SJCRH30 (cell line): ENCODE measurements around the gene LRRC27. TPM values are rescaled to one million over a fixed set of nuclear protein-coding genes. Genes with fewer than 3 reads are reported as not detected.
"Not testable (repeated sequence)": the region's sequence is repeated elsewhere in the genome, so short reads cannot be mapped to it uniquely, and the experiment has no call there.

Source experiments
- DNase-seq, 2 experiments: peaks; one replicate each; pipeline ENCODE4 v3.0.0-alpha.2; 2015 to 2020
- H3K27ac ChIP-seq: fragments of 250-450 bp; sonication (Bioruptor Pico); 2 replicates; pipeline ENCODE4 v1.5.1; 2020; ENCODE audit warnings: mild to moderate bottlenecking, moderate library complexity
- H3K27me3 ChIP-seq: fragments of 250-450 bp; sonication (Bioruptor Pico); 2 replicates; pipeline ENCODE4 v1.5.1; 2020; ENCODE audit warnings: mild to moderate bottlenecking, moderate library complexity
- H3K36me3 ChIP-seq: fragments of 250-450 bp; sonication (Bioruptor Pico); 2 replicates; pipeline ENCODE4 v1.5.1; 2020; ENCODE audit warnings: mild to moderate bottlenecking, moderate library complexity
- H3K4me1 ChIP-seq: fragments of 250-450 bp; sonication (Bioruptor Pico); 2 replicates; pipeline ENCODE4 v1.5.1; 2020; ENCODE audit warnings: mild to moderate bottlenecking, moderate library complexity
- H3K4me3 ChIP-seq: fragments of 250-450 bp; sonication (Bioruptor Pico); 2 replicates; pipeline ENCODE4 v1.5.1; 2020; ENCODE audit warnings: mild to moderate bottlenecking, moderate library complexity
- H3K9me3 ChIP-seq: fragments of 250-450 bp; sonication (Bioruptor Pico); replicated peaks from 2 replicates; pipeline ENCODE4 v1.5.1; 2020; ENCODE audit warnings: mild to moderate bottlenecking, moderate library complexity
- total RNA-seq: library from RNA; depleted of rRNA; stranded (reverse); fragments of >200 nt; shearing (Covaris generic); gene quantifications from 2 replicates; pipeline ENCODE4 v1.2.3, GENCODE V29; 2014; rRNA removed

Gene LRRC27
- total RNA-seq = 1.8 and 2.8 TPM in 2 replicates

DNA sequence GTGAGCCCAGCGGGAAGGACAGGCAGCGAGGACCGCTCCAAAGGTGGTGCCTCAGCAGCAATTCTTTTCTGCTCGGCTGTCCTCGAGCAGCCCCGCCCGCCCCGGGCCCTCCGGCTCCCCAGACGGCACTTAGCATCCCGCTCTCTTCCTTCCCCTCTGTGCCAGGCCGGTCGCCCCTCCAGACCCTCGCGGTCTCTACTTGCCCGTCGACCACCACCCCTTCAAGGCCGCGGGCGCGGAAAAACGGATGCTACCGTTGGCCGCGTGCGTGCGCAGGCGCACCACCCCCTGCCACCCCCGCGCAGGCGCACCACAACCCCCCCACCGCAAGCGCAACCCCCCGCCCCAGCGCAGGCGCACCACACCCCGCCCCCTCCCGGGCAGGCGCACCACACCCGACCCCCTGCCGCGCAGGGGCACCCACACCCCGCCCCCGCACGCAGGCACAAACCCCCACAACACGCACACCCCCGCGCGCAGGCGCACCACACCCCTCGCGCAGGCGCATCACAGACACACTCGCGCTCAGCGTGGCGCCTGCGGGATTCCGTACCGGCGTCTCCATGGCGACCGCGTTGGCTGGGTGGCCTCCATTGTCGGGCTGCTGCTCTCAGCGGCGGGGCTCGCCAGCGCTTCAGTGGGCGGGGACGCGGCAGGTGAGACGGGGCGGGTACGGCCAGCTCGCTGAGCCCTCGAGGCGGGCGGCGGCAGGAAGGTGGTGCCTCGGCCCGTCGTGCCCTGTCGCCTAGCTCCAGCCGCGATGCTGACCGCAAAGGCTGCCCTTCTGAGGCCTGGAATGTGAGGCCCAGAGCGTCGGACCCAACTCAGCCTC is at the start of gene LRRC27:
LRRC27 (plus strand) TSS at position 593 of the 832 bp plus-strand sequence. CDS start 1,332 bp downstream, outside the sequence.
- DNase-seq = peak; percentile 93
- Histone ChIP-seq H3K36me3 (no peaks in the 10 kb centered on the region), H3K4me1 (no peaks in the 10 kb centered on the region), H3K4me3 (peak within 1 kb of the TSS; percentile 98), H3K27me3 (no peaks in the 10 kb centered on the region), H3K27ac (peak within 1 kb of the TSS; percentile 77), H3K9me3 (no peaks in the 10 kb centered on the region)

DNA sequence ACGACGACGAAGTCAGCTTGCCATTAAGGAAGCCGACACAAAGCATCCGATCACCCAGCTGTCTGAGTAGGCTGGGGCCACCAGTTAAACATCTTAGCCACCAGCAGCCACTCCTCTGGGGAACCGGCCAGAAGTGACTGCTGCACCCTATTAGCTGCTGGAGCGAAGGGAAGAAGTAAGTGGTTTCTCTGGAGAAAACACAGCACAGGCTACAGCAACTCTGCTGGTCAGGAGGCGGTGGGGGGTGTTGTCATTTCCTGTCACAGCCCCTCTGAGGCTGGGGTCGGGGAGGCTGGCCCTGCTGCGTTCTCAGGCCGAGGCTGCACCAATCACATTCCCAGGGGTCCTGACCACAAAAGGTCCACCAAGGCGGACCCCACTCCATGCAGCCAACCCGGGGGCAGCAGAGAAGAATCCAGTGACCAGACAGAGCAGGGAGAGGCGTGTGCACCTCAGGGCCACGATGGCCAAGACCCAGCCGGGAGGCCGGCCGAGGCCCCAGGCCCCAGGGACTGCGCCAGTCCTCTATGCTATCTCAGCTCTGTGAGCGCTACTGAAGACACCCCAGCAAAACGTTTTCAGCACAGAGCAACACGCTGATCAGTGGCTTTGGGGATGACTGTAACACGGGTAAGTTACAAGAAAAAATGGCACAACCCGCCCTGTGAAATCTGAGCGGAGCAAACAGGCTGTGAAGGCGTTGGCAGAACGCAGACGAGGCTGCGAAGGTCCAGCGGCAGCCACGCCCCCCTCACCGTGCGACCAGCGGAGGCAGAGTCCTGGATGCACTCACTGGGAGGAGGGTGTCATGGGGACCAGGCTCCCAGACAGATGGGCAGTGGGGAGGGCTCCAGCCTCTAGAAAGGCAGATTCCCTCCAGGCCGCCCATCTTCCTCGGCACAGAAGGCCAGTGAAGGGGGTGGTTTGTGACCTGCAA is 49.1 kb upstream of the LRRC27 start:
- DNase-seq = no peak
- no peaks in the 10 kb centered on the region for H3K27me3 ChIP-seq
- H3K4me1 ChIP-seq = no peaks in the 10 kb centered on the region
- H3K4me3 ChIP-seq = no peak overlapping the region
- no peaks in the 10 kb centered on the region for H3K36me3 ChIP-seq
- H3K27ac ChIP-seq = no peak overlapping the region
- H3K9me3 ChIP-seq = no peaks in the 10 kb centered on the region

DNA sequence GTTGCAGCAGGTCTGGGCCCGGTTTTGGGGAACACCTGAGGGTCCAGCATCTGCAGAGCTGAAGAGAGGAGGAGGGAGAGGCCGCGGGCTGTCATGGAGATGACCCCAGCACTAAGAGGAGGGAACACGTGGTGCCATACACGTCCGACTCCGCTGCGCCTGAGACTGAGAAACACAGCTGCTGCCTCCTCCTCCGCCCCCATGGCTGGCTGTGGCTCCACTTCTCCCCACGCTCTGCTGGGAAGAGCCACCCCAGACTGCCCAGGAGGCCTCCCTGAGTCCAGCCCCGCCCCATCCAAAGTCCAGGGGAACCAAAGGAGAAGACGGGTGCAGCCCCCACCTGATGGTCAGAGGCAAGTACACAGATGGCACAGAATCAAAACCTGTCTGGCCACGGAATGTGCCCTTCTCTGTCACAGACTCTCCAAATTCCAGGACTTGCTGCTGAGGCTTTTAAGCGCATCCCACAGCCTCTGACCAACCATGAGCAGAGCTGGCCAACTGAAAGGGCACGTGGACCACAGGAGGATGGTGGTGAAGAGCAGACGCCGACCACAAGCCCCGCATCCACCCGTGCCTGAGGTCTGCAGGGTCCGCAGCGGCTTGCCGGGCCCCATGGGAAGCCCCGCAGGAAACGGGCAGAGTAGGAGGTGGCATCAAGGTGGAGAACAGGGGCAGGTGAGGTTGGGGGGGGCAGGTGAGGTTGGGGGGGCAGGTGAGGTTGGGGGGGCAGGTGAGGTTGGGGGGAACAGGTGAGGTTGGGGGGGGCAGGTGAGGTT is 48.2 kb upstream of the LRRC27 start:
- Histone ChIP-seq H3K4me1 (no peaks in the 10 kb centered on the region), H3K9me3 (no peaks in the 10 kb centered on the region), H3K27me3 (no peaks in the 10 kb centered on the region), H3K36me3 (no peaks in the 10 kb centered on the region), H3K4me3 (no peak overlapping the region), H3K27ac (no peak overlapping the region)
- DNase-seq = no peak

DNA sequence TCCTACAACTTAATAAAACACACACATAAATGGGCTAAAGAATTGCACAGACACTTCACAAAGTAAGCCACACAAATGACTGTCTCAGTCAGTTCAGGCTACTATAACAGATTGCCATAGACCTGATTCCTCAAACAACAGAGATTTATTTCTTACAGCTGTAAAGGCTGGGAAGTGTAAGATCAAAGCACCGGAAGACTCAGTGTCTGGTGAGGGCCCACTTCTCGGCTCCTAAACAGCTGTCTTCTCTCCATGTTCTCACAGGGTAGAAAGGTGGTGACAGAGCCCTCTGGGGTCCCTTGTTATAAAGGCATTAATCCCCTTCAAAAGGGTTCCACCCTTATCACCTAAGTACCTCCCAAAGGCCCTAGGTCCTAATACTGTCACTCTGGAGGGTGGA is 42.6 kb upstream of the LRRC27 start:
- Histone ChIP-seq H3K4me1 (no peaks in the 10 kb centered on the region), H3K4me3 (no peak overlapping the region), H3K9me3 (no peaks in the 10 kb centered on the region), H3K27ac (no peak overlapping the region), H3K27me3 (no peaks in the 10 kb centered on the region), H3K36me3 (no peaks in the 10 kb centered on the region)
- no peak for DNase-seq

DNA sequence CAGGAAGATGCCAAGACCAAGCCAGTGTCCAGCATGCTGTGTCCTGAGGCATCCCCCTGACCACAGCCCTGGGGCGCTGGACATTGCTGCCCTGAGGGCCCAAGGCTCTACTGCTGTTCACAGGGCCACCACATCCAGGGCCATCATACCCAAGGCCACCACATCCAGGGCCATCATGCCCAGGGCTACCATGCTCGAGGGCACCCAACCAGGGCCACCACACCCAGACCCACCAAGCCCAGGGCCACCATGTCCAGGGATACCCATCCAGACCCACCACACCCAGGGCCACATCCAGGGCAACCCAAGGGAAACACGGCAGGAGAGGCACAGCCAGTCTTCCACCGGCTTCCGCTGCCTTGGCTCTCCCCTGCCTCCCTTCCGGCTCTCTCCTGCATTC is 41.4 kb upstream of the LRRC27 start:
- Histone ChIP-seq H3K4me3 (no peak overlapping the region), H3K36me3 (no peaks in the 10 kb centered on the region), H3K27me3 (no peaks in the 10 kb centered on the region), H3K27ac (no peak overlapping the region), H3K4me1 (no peaks in the 10 kb centered on the region), H3K9me3 (no peaks in the 10 kb centered on the region)
- DNase-seq = no peak

DNA sequence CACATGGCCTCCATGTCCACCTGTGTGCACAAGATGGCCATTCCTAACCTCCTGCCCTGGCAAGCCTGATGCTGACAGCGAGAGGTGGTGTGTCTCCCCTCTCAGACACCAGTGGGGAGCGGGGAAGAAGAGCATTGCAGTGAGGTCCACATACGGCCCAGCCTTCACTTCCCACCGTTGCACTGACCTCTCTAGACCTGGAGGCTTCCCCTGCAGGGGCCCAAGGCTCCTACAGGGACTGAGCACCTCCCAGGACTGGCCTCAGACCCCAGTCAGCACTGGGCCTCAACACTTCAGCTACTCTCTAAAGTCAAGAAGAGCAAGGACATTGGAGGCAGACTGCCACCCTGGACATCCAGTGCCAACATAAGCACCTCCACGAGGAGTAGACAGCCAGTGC is 40.2 kb upstream of the LRRC27 start:
- H3K27me3 ChIP-seq = no peaks in the 10 kb centered on the region
- no peak overlapping the region for H3K4me3 ChIP-seq
- no peak for DNase-seq
- H3K36me3 ChIP-seq = no peaks in the 10 kb centered on the region
- no peaks in the 10 kb centered on the region for H3K4me1 ChIP-seq
- H3K27ac ChIP-seq = no peak overlapping the region
- no peaks in the 10 kb centered on the region for H3K9me3 ChIP-seq

DNA sequence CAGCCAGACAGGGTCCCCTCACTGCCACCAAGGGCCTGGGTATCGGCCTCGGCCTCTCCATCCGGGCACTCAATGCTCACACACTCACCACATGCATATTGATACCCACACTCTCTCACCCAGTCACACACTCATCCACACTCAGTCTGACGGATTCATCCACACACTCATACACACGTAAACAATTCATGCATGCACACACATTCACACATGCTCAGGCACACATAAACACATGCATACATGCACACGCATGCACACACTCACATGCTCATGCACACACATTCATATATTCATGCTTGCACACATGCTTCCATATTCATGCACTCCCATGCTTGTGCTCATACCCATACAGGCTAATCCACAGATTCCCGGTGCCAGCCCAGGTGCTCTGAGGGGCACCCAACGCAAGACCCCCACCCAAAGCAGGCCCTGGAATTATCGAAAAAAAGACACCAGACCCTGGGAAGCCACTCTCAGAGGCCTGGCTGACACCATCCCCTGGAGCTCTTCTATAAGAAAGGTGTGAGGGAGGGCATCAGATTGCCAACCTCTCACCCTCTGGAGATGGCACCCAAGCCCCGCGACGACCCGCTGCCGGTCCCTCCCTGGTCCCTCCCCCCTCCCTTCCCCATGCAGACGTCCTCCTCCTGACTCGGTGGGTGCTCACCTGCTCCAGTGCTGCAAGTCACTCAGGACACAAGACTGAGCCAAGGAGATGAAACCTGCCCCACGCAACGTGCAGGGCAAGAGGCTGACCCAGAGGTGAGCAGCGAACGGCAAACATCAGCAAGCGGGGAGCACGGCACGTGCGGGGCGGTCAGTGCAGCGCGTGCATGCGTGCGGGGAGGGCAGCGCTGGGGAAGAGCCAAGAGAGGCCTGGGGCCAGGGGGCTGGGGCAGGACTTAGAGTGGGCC is 39.4 kb upstream of the LRRC27 start:
- Histone ChIP-seq H3K4me3 (no peak overlapping the region), H3K9me3 (no peaks in the 10 kb centered on the region), H3K36me3 (no peaks in the 10 kb centered on the region), H3K27ac (no peak overlapping the region), H3K27me3 (no peaks in the 10 kb centered on the region), H3K4me1 (no peaks in the 10 kb centered on the region)
- no peak for DNase-seq

DNA sequence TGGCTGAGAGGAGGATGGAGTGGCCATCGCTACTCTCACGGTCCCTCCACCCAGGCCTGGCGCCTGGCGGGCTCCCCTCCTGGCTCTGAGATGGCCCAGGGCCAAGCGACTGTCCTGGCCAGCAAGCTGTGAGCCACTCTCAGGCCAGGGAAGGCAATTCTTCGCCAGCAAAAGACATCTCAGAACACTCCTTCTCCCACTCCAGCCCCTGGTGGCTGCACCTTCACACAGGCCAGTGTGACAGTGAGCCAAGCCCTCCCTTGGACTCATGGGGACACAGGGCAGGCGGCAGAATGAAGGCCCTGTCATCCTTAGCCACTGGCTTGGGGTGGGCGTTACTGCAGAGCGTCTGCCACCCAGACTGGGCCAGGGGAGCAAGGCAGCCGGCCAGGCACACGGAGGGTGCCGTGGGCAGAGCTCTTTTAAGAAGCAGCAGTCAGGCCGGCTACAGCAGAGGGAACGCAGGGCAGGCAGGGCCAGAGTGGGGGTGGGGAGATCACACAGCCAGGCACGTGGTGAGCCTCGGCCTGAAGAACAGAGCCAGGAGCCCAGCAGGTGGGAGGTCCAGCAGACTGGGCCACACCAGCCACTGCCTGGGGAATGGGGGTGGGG is 38.7 kb upstream of the LRRC27 start:
- Histone ChIP-seq H3K4me3 (no peak overlapping the region), H3K9me3 (no peaks in the 10 kb centered on the region), H3K4me1 (no peaks in the 10 kb centered on the region), H3K27ac (no peak overlapping the region), H3K36me3 (no peaks in the 10 kb centered on the region), H3K27me3 (no peaks in the 10 kb centered on the region)
- DNase-seq = no peak

DNA sequence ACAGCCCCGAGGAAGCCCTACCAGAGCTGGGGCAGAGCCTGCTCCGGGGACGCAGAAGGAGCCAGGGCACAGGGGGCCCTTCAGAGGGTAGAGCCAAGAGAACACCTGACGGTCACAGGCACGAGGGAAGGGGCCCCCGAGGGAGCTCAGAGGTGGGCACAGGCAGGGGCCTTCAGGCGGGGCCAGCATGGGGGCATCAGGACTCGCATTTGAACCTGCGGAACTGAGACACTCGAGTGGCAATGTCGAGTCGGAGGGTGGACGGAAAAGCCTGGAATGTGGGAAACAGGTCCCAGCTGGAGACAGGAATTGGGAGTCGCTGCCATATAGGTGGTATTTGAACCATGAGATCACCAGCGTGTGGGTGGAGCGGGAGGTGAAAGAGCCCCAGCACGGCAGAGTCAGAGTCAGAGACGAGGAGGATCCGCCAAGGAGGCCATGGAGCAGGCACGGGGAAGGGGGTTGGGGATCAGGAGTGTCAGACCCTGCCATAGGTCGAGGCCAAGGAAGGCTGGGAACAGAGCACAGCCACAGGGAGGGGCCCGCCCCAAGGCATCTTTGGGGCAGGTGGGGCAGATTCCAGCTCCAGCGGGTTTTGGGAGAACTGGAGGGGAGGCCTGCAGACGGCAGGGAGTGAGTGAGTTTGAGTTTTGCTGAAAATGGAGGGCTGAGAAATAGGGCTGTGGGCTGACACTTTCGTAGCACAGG is 38.0 kb upstream of the LRRC27 start:
- Histone ChIP-seq H3K36me3 (no peaks in the 10 kb centered on the region), H3K4me3 (no peak overlapping the region), H3K27me3 (no peaks in the 10 kb centered on the region), H3K9me3 (no peaks in the 10 kb centered on the region), H3K27ac (no peak overlapping the region), H3K4me1 (no peaks in the 10 kb centered on the region)
- DNase-seq = no peak

DNA sequence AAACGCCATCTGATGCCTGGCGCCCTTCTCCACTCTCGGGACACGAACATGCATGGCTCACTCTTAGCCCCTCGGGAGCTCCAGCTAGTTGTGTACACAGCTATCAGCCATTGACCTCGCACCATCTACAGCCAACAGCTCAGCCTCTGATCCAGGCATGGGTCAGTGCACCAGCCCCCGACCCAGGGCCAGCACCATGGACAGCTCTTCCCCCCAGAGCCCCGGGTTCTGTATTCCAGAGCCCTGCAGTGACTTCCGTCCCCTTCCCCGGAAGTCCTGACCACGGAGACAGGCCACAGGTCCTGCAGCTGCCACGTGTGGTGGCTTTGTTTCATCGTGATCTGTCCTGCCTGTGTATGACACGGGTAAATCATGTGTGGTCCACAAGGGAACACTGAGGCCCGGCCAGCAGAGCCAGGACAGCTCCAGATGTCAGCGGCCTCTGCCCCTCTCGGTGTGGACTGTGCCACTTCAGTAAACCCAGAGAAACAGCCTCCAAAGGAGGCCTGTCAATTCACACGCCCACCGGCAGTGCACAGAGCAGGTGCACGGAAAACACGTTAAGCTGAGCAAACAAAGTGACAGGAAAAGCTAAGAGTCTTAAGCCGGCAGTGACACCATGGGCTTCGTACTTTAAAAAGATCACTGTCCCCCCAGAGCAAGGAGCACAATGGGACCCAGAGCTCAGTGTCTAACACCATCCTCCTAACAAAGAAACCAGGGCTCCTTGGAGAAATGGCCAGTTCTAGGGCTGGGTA is 37.3 kb upstream of the LRRC27 start:
- DNase-seq = peak; percentile 13 to 27
- Histone ChIP-seq H3K4me1 (no peaks in the 10 kb centered on the region), H3K9me3 (no peaks in the 10 kb centered on the region), H3K27ac (no peak overlapping the region), H3K36me3 (no peaks in the 10 kb centered on the region), H3K4me3 (no peak overlapping the region), H3K27me3 (no peaks in the 10 kb centered on the region)

DNA sequence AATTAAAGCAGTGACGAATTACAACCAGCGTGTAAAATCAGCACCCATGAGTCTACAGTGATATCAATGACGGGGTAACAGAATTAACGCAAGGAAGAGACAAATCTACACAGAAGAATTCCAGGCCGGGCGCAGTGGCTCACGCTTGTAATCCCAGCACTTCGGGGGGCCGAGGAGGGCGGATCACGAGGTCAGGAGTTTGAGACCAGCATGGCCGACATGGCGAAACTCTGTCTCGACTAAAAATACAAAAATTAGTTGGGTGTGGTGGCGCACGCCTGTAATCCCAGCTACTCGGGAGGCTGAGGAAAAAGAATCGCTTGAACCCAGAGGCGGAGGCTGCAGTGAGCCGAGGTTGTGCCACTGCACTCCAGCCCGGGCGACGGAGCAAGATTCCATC is 36.5 kb upstream of the LRRC27 start:
- H3K27me3 ChIP-seq, H3K4me3 ChIP-seq, H3K4me1 ChIP-seq, H3K36me3 ChIP-seq, H3K27ac ChIP-seq, H3K9me3 ChIP-seq, DNase-seq: not testable (repeated sequence)

DNA sequence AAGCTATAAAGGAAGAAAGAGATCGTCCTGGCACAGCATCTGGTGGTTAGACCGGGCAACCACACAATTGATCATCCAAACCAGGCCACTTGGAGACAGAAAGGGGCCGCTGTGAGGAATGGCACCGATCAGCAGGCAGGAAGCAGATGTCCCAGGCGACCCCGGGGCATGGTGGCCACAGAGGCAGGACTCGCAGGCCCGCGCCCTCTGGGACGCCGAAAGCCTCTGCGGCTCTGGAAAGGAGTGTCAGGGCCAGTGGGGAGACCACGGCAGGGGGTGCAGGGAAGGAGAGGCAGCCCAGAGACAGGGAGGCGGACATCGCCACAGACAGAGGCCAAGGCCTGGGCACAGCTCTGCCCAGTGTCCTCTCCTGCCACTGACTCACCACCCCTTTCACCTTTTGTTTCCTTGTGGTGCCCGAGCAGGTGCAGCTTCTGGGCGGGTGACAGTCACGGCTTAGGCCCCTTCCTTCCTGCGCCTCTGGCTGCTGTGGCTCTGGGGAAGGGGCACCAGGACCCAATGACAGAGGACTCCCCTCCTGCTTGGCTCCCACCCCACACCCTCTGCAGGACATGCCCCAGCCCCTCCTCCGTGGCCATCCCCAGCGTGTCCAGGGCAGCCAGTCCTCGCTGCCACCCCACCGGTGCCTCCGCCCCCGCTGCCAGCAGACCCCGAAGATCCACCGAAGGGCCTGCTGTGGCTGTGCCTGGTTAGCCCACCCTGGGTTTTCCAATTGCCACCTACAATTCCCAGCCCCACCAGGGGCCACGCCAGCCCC is 35.1 kb upstream of the LRRC27 start:
- DNase-seq = no peak
- Histone ChIP-seq H3K4me1 (no peaks in the 10 kb centered on the region), H3K4me3 (no peak overlapping the region), H3K36me3 (no peaks in the 10 kb centered on the region), H3K9me3 (no peaks in the 10 kb centered on the region), H3K27ac (no peak overlapping the region), H3K27me3 (no peaks in the 10 kb centered on the region)
